Measurements from ENCODE around the gene TP53TG3E. TPM values are rescaled to one million over a fixed set of nuclear protein-coding genes. Genes with fewer than 3 reads are reported as not detected.

Gene TP53TG3E, protein sequence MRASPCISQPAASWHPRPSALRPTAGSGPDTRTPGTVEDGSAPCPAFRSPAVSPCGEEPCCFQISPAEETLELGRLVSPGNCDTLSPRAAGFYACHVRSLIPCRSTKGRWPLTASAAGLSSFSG
- total RNA-seq: not detected in 2 replicates

DNA sequence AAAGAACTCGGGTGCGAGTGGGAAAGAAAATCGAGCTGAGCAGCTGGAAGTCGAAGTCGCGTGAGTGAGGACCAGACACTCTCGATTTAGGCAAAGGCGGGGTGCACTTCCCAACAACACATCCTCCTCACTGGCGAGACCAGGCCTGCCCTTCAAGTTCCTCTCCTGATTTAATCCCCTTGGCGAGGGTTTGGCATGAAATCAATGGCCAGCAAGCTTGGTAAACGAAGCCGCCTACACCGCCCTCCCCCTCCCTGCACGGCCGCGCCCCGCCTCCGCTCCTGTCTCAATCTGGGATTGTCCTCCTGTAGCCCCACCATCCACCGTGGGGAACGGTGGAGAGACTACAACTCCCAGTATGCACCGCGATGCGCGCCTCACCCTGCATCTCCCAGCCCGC is at the start of gene TP53TG3E:
Gene TP53TG3E (plus strand): TSS at position 301 of the 400 bp plus-strand sequence. CDS start 68 bp downstream, at position 369.

Other genes starting within 250 kb of the TP53TG3E start
- not detected in 2 replicates for gene TP53TG3C, start 110.1 kb upstream of the TP53TG3E start, total RNA-seq
- gene TP53TG3B, start 56.5 kb downstream of the TP53TG3E start, total RNA-seq: not detected in 2 replicates
- not detected in 2 replicates for gene TP53TG3F, start 155.3 kb downstream of the TP53TG3E start, total RNA-seq

Measured in bronchial smooth muscle cell (primary cell).